ENCODE results near the gene KDELR3. TPM values are rescaled to one million over a fixed set of nuclear protein-coding genes. Genes with fewer than 3 reads are reported as not detected.

The KDELR3 gene
- total RNA-seq, 4 donors from 2014 or later, result 3.5 to 12.9 (median 7.0) TPM

DNA sequence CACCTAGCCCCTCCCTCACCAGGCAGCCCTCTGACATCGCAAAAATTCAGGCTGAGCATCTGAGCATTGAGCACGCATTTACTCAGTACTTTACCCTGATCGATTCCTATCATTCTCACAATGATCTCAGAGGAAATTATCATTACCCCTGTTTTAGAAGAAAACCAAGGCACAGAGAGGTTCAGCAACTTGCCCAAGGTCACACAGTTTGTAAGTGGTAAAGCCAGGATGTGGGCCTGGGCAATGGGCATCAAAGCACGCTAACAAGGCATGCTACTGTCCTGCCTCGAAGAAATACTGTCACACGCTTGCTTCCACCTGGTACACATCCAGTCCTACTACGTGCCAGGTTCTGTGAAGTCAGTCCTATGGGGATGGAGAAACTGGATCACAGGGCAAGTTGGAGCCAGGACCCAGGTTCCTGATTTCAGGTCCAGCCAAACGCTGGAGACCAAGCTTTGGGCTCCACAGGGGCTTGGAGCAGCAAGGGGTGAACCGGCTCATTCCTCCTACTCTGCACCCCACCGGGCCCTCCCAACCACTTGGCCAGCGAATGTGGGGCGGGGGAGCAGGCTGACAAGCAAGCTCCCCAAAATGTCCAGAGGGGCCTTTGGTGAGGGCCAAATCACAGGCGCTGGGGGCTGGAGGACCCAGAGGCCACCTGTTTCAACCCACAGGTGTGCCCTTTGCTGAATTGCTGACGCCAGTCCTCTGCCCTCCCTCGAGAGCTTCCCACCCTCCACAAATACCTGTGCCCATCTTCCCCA, 31.1 kb upstream of the KDELR3 start:
- no peak overlapping the region for H3K27ac ChIP-seq (replicated peaks in 1 of 4)
- TF ChIP-seq POLR2A (IDR thresholded peaks at IDR 0.05; ENCODE audit: low read depth) (no peak), POLR2AphosphoS5 (IDR thresholded peaks at IDR 0.05) (no peak), EP300 (IDR thresholded peaks at IDR 0.05) (no peak)
- TF ChIP-seq, protein P1, sequence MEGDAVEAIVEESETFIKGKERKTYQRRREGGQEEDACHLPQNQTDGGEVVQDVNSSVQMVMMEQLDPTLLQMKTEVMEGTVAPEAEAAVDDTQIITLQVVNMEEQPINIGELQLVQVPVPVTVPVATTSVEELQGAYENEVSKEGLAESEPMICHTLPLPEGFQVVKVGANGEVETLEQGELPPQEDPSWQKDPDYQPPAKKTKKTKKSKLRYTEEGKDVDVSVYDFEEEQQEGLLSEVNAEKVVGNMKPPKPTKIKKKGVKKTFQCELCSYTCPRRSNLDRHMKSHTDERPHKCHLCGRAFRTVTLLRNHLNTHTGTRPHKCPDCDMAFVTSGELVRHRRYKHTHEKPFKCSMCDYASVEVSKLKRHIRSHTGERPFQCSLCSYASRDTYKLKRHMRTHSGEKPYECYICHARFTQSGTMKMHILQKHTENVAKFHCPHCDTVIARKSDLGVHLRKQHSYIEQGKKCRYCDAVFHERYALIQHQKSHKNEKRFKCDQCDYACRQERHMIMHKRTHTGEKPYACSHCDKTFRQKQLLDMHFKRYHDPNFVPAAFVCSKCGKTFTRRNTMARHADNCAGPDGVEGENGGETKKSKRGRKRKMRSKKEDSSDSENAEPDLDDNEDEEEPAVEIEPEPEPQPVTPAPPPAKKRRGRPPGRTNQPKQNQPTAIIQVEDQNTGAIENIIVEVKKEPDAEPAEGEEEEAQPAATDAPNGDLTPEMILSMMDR (IDR thresholded peaks at IDR 0.05), result no peak
- peaks cover 0 to 3% (median 0%) of the 10 kb centered on the region in 4 donors for H3K4me1 ChIP-seq
- no peaks in the 10 kb centered on the region for H3K9me3 ChIP-seq
- no peak overlapping the region for H3K4me3 ChIP-seq
- intact Hi-C loops (cut with DNase I), result no loop called here
- 87% methylated on average over 15 of the region's 15 CpGs for WGBS
- H3K27me3 ChIP-seq, result peaks cover 0 to 40% (median 0%) of the 10 kb centered on the region in 4 donors
- no peak for DNase-seq (ENCODE audit: extremely low spot score)
- H3K36me3 ChIP-seq, result no peaks in the 10 kb centered on the region

- H3K27ac ChIP-seq (replicated peaks in 1 of 4), result no peak overlapping the region
- H3K4me3 ChIP-seq, result no peak overlapping the region
- intact Hi-C loops (cut with DNase I), result no loop called here
- no peak for DNase-seq (ENCODE audit: extremely low spot score)
- no peak for TF ChIP-seq POLR2AphosphoS5 (IDR thresholded peaks at IDR 0.05)
- no peak for TF ChIP-seq POLR2A (IDR thresholded peaks at IDR 0.05; ENCODE audit: low read depth)
- TF ChIP-seq, protein P1 (IDR thresholded peaks at IDR 0.05), result no peak
- no peak for TF ChIP-seq EP300 (IDR thresholded peaks at IDR 0.05)
- H3K4me1 ChIP-seq, result peaks cover 0 to 3% (median 0%) of the 10 kb centered on the region in 4 donors
- peaks cover 0 to 40% (median 0%) of the 10 kb centered on the region in 4 donors for H3K27me3 ChIP-seq
- H3K9me3 ChIP-seq, result no peaks in the 10 kb centered on the region
- 94% methylated on average over 9 of the region's 9 CpGs for WGBS
- no peaks in the 10 kb centered on the region for H3K36me3 ChIP-seq
Observed at GRCh38 chr22:38437416-38437815, 30.5 kb upstream of the KDELR3 start.

DNA sequence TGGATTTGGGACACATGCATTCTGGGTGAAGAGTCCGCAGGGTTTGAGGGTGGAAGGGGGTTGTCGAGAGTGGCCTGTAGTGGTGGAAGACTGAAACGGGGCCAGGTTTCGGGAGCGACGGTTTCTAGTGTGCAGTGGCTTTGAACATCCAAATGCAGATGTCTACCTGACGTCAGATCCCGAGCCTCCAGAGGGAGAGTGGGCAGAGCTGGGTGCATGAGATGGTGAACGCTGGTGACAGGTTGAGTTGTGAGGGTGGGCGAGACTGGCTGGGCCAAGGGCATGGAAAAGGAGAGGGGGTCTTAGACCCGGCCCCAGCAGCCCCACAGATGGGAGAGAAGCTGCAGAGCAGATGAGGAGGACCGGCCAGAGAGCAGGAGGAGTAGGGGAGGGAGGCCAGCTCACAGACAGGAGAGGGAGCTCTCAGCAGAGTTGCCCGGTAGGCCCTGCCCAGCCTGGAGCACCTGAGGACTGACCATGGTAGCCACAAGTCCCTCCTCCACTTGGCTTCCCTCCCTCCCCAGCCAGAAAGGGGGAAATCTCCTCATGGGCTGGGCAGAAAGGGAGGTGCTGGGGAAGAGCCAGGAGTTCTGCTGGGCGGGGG, 27.0 kb upstream of the KDELR3 start:
- H3K27ac ChIP-seq (replicated peaks in 1 of 4), result no peak overlapping the region
- TF ChIP-seq POLR2A (IDR thresholded peaks at IDR 0.05; ENCODE audit: low read depth), result no peak
- no peak for TF ChIP-seq POLR2AphosphoS5 (IDR thresholded peaks at IDR 0.05)
- no peak for TF ChIP-seq EP300 (IDR thresholded peaks at IDR 0.05)
- TF ChIP-seq, protein P1 (IDR thresholded peaks at IDR 0.05), result no peak
- DNase-seq (ENCODE audit: extremely low spot score), result no peak
- no peaks in the 10 kb centered on the region for H3K9me3 ChIP-seq
- intact Hi-C loops (cut with DNase I), result no loop called here
- H3K4me3 ChIP-seq, result no peak overlapping the region
- peaks cover 0 to 52% (median 0%) of the 10 kb centered on the region in 4 donors for H3K27me3 ChIP-seq
- peaks cover 0 to 12% (median 0%) of the 10 kb centered on the region in 4 donors for H3K4me1 ChIP-seq
- H3K36me3 ChIP-seq, result no peaks in the 10 kb centered on the region
- 83% methylated on average over 14 of the region's 14 CpGs for WGBS

GRCh38 chr22:38441620-38442287, 26.1 kb upstream of the KDELR3 start:
- intact Hi-C loops (cut with DNase I), result no loop called here
- H3K36me3 ChIP-seq, result no peaks in the 10 kb centered on the region
- peaks cover 0 to 8% (median 0%) of the 10 kb centered on the region in 4 donors for H3K4me1 ChIP-seq
- 74% methylated on average over 14 of the region's 16 CpGs for WGBS
- H3K4me3 ChIP-seq, result no peak overlapping the region
- no peak overlapping the region for H3K27ac ChIP-seq (replicated peaks in 1 of 4)
- peaks cover 0 to 55% (median 2%) of the 10 kb centered on the region in 4 donors for H3K27me3 ChIP-seq
- TF ChIP-seq, protein P1 (IDR thresholded peaks at IDR 0.05), result no peak
- TF ChIP-seq POLR2A (IDR thresholded peaks at IDR 0.05; ENCODE audit: low read depth), result no peak
- TF ChIP-seq POLR2AphosphoS5 (IDR thresholded peaks at IDR 0.05), result no peak
- TF ChIP-seq EP300 (IDR thresholded peaks at IDR 0.05), result no peak
- no peak for DNase-seq (ENCODE audit: extremely low spot score)
- H3K9me3 ChIP-seq, result no peaks in the 10 kb centered on the region

All from esophagus muscularis mucosa (tissue), 4 donors.